T1000 (cell line): ENCODE data around the gene TLX2.
"Not testable (repeated sequence)": the region's sequence is repeated elsewhere in the genome, so short reads cannot be mapped to it uniquely, and the experiment has no call there.

ENCODE experiments used
- DNase-seq: peaks from one replicate; lab custom pipeline; 2025; ENCODE audit warnings: mixed read lengths; lab: John Stamatoyannopoulos, UW

TLX2 gene

GRCh38 chr2:74514368-74515270, at the start of gene TLX2:
Gene TLX2 (plus strand): TSS chr2:74514450. CDS start chr2:74514807, 357 bp downstream.
- DNase-seq, result no peak

GRCh38 chr2:74470742-74471141, 43.5 kb upstream of the TLX2 start:
- not testable (repeated sequence) for DNase-seq

- no peak for DNase-seq
Measured at GRCh38 chr2:74471332-74472065, 42.8 kb upstream of the TLX2 start.

- peak; percentile 77 for DNase-seq
Measured at GRCh38 chr2:74472086-74472944, 41.9 kb upstream of the TLX2 start, which contains the start of gene MRPL53. Gene MRPL53 (minus strand): TSS chr2:74472680. CDS start chr2:74472660, 20 bp downstream.

GRCh38 chr2:74472945-74473258, 41.3 kb upstream of the TLX2 start:
- no peak for DNase-seq

GRCh38 chr2:74474481-74474880, 39.8 kb upstream of the TLX2 start:
- DNase-seq, result no peak

GRCh38 chr2:74474899-74475298, 39.4 kb upstream of the TLX2 start:
- no peak for DNase-seq

- DNase-seq, result no peak
Measured at GRCh38 chr2:74481431-74481830, 32.8 kb upstream of the TLX2 start.

- no peak for DNase-seq
Measured at GRCh38 chr2:74481961-74482800, 32.1 kb upstream of the TLX2 start.

- peak; percentile 89 for DNase-seq
Measured at GRCh38 chr2:74482801-74483674, 31.2 kb upstream of the TLX2 start, which contains the start of the genes CCDC142 and TTC31. Gene CCDC142 (minus strand): TSS chr2:74482998. CDS start chr2:74482837, 161 bp downstream. Gene TTC31 (plus strand): TSS chr2:74483081. CDS start chr2:74483096, 15 bp downstream.

- DNase-seq, result not testable (repeated sequence)
Measured at GRCh38 chr2:74483675-74484164, 30.5 kb upstream of the TLX2 start.

GRCh38 chr2:74486141-74486540, 28.1 kb upstream of the TLX2 start:
- DNase-seq, result no peak

- no peak for DNase-seq
Measured at GRCh38 chr2:74488643-74489481, 25.4 kb upstream of the TLX2 start.

- no peak for DNase-seq
Measured at GRCh38 chr2:74489906-74490305, 24.3 kb upstream of the TLX2 start.

GRCh38 chr2:74491648-74492544, 22.4 kb upstream of the TLX2 start:
- DNase-seq, result no peak

GRCh38 chr2:74493546-74493945, 20.7 kb upstream of the TLX2 start:
- no peak for DNase-seq

GRCh38 chr2:74495440-74495839, 18.8 kb upstream of the TLX2 start:
- DNase-seq, result no peak
